OCI-LY1 (cell line): ENCODE measurements around the gene RBL1.
"Not testable (repeated sequence)": the region's sequence is repeated elsewhere in the genome, so short reads cannot be mapped to it uniquely, and the experiment has no call there.

ENCODE experiments used
- H2AFZ ChIP-seq: fragments of 200-600 bp; sonication (generic), shearing (Covaris generic); 2 replicates; pipeline ENCODE4 v1.6.0; 2014; ENCODE audit warnings: antibody characterized with exemption, mild to moderate bottlenecking, low read length
- H3F3A ChIP-seq: fragments of 200-600 bp; sonication (generic), shearing (Covaris generic); 2 replicates; pipeline ENCODE4 v1.6.0; 2014; ENCODE audit warnings: mild to moderate bottlenecking, antibody characterized with exemption, low read length, moderate library complexity; ENCODE audit not compliant: insufficient read depth
- H3K27ac ChIP-seq: fragments of 200-600 bp; sonication (generic); 2 replicates; pipeline ENCODE4 v1.5.1; 2014; ENCODE audit warnings: low read length, mixed run types, mild to moderate bottlenecking, low read depth; ENCODE audit not compliant: poor library complexity, severe bottlenecking
- H3K27me3 ChIP-seq: fragments of 200-600 bp; sonication (generic); 2 replicates; pipeline ENCODE4 v1.6.0; 2014; ENCODE audit warnings: antibody characterized with exemption, mild to moderate bottlenecking, low read length, moderate library complexity; ENCODE audit not compliant: insufficient read depth
- H3K36me3 ChIP-seq: fragments of 200-600 bp; sonication (generic); 2 replicates; pipeline ENCODE4 v1.6.1; 2014; ENCODE audit warnings: mild to moderate bottlenecking, antibody characterized with exemption, low read length, moderate library complexity, mixed read lengths; ENCODE audit not compliant: insufficient read depth
- H3K4me1 ChIP-seq: fragments of 200-600 bp; sonication (generic); 2 replicates; pipeline ENCODE4 v1.5.1; 2014; ENCODE audit warnings: mild to moderate bottlenecking, low read length, moderate library complexity; ENCODE audit not compliant: insufficient read depth, severe bottlenecking
- H3K4me2 ChIP-seq: fragments of 200-600 bp; sonication (generic), shearing (Covaris generic); 2 replicates; pipeline ENCODE4 v1.6.1; 2014; ENCODE audit warnings: low read length
- H3K4me3 ChIP-seq: fragments of 200-600 bp; sonication (generic); 2 replicates; pipeline ENCODE4 v1.5.1; 2014; ENCODE audit warnings: low read length, low read depth, mild to moderate bottlenecking, mixed read lengths; ENCODE audit not compliant: poor library complexity, severe bottlenecking
- H3K79me2 ChIP-seq: fragments of 200-600 bp; shearing (Covaris generic); 2 replicates; pipeline ENCODE4 v1.6.1; 2016; ENCODE audit warnings: mixed run types, low read length, mixed read lengths; ENCODE audit not compliant: insufficient read depth
- H3K9ac ChIP-seq: fragments of 200-600 bp; sonication (generic), shearing (Covaris generic); 2 replicates; pipeline ENCODE4 v1.6.1; 2014; ENCODE audit warnings: mild to moderate bottlenecking, low read length, mixed read lengths
- H3K9me2 ChIP-seq: fragments of 200-600 bp; sonication (generic), shearing (Covaris generic); 2 replicates; pipeline ENCODE4 v1.6.1; 2014; ENCODE audit warnings: low read depth, mild to moderate bottlenecking, low read length, mixed read lengths
- H3K9me3 ChIP-seq: fragments of 200-600 bp; shearing (Covaris generic); 2 replicates; pipeline ENCODE4 v1.6.1; 2014; ENCODE audit warnings: low read length, mixed read lengths
- H4K20me1 ChIP-seq: fragments of 200-600 bp; sonication (generic), shearing (Covaris generic); 2 replicates; pipeline ENCODE4 v1.6.0; 2016; ENCODE audit warnings: mild to moderate bottlenecking, low read length; ENCODE audit not compliant: insufficient read depth
- CTCF ChIP-seq: fragments of 200-600 bp; sonication (generic), shearing (Covaris generic); IDR thresholded peaks from 2 replicates; pipeline ENCODE4 v1.5.1; 2017; ENCODE audit warnings: mild to moderate bottlenecking, antibody characterized with exemption, low read length, moderate library complexity, mixed read lengths
- EZH2 ChIP-seq: fragments of 200-600 bp; sonication (generic), shearing (Covaris generic); IDR thresholded peaks from 2 replicates; pipeline ENCODE4 v1.8.0; 2017; ENCODE audit warnings: borderline replicate concordance, mixed run types, mild to moderate bottlenecking, antibody characterized with exemption, low read length, moderate library complexity, mixed read lengths

The RBL1 gene

DNA sequence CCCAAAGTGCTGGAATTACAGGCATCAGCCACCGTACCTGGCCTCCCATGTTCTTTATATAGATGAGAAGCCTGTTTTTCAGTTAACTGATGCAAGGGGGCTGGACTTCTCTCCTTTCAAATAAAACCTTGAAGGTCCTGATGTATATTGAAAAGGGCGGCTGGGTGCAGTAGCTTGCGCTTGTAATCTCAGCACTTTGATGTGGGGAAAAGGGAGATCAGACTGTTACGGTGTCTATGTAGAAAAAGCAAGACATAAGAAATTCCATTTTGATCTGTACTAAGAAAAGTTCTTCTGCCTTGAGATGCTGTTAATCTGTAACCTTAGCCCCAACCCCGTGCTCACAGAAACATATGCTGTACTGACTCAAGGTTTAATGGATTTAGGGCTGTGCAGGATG lies 128.2 kb downstream of the RBL1 start:
- H3K4me3 ChIP-seq: no peak overlapping the region
- H3K9ac ChIP-seq: no peak overlapping the region
- no peaks in the 10 kb centered on the region for H3F3A ChIP-seq
- H3K79me2 ChIP-seq: no peaks in the 10 kb centered on the region
- no peaks in the 10 kb centered on the region for H4K20me1 ChIP-seq
- no peaks in the 10 kb centered on the region for H3K27me3 ChIP-seq
- TF ChIP-seq CTCF (no peak), EZH2 (no peak)
- H3K9me2 ChIP-seq: no peaks in the 10 kb centered on the region
- H3K4me2 ChIP-seq: no peak overlapping the region
- H2AFZ ChIP-seq: no peak overlapping the region
- 0 out of 2 replicates have a peak, but pooled peaks cover 5% of the 10 kb centered on the region for H3K9me3 ChIP-seq
- no peaks in the 10 kb centered on the region for H3K36me3 ChIP-seq
- H3K27ac ChIP-seq: no peak overlapping the region
- peaks cover 10% of the 10 kb centered on the region for H3K4me1 ChIP-seq

DNA sequence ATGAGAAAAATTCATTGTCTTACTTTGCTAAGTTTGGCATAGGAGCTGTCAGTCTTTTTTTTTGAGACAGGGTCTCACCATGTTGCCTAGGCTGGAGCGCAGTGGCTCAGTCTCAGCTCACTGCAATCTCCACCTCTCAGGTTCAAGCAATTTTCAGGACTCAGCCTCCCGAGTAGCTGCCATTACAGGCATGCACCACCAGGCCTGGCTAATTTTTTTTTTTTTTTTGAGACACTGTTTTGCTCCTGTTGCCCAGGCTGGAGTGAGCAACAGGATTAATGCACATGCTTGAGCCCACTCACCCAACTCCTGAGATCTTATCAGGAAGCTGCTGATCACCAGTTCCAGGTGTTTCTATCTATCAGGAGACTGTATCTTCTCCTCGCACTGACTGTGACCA lies 128.8 kb downstream of the RBL1 start:
- H3K9me3 ChIP-seq, H3K4me2 ChIP-seq, H3K36me3 ChIP-seq, H3K9me2 ChIP-seq, H3K79me2 ChIP-seq, H4K20me1 ChIP-seq, H2AFZ ChIP-seq, H3F3A ChIP-seq, H3K27ac ChIP-seq, H3K27me3 ChIP-seq, H3K9ac ChIP-seq, H3K4me3 ChIP-seq: not testable (repeated sequence)
- peaks cover 10% of the 10 kb centered on the region for H3K4me1 ChIP-seq

DNA sequence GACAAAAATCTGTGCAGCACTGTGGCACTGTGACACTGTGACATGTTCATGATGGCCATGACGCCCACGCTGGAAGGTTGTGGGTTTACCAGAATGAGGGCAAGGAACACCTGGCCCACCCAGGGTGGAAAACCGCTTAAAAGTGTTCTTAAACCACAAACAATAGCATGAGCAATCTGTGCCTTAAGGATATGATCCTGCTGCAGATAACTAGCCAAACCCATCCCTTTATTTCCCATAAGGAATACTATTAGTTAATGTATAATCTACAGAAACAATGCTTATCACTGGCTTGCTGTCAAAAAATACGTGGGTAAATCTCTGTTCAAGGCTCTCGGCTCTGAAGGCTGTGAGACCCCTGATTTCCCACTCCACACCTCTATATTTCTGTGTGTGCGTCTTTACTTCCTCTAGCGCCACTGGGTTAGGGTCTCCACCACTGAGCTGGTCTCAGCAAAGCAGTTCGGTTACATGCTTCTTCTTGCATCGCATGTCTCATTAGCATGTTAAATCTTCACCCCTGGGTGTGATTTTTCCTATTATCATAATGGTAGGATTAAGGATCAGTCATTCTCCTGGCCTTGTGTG lies 133.3 kb downstream of the RBL1 start:
- H3K9ac ChIP-seq, H3K9me3 ChIP-seq, H3K4me3 ChIP-seq, H3F3A ChIP-seq, H3K9me2 ChIP-seq, H3K4me1 ChIP-seq, H3K4me2 ChIP-seq, H3K27ac ChIP-seq, H4K20me1 ChIP-seq, H3K36me3 ChIP-seq, H3K79me2 ChIP-seq, H3K27me3 ChIP-seq, H2AFZ ChIP-seq: not testable (repeated sequence)

DNA sequence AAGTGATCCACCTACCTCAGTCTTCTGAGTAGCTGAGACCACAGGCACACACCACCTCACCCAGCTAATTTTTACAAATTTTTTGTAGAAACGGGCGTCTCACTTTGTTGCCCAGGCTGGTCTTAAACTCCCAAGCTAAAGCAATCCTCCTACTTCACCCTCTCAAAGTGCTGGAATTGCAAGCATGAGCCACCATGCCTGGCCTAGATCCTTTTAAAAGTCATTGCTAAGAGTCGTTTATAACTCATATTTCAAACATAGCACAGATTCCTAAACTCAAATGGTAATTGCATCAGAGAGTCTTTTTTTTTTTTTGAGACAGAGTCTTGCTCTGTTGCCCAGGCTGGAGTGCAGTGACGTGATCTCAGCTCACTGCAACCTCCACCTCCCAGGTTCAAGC lies 136.6 kb downstream of the RBL1 start:
- no peak overlapping the region for H3K4me3 ChIP-seq
- no peak overlapping the region for H3K27ac ChIP-seq
- no peaks in the 10 kb centered on the region for H3K79me2 ChIP-seq
- no peak overlapping the region for H3K9ac ChIP-seq
- no peak overlapping the region for H2AFZ ChIP-seq
- H3K36me3 ChIP-seq: no peaks in the 10 kb centered on the region
- TF ChIP-seq EZH2 (no peak), CTCF (no peak)
- H3K9me2 ChIP-seq: no peaks in the 10 kb centered on the region
- H3K4me2 ChIP-seq: no peak overlapping the region
- H3F3A ChIP-seq: no peaks in the 10 kb centered on the region
- 0 out of 2 replicates have a peak, but pooled peaks cover 6% of the 10 kb centered on the region for H3K9me3 ChIP-seq
- H3K27me3 ChIP-seq: no peaks in the 10 kb centered on the region
- H3K4me1 ChIP-seq: no peaks in the 10 kb centered on the region
- no peaks in the 10 kb centered on the region for H4K20me1 ChIP-seq
